ENCODE results near the gene BSN. TPM values are rescaled to one million over a fixed set of nuclear protein-coding genes. Genes with fewer than 3 reads are reported as not detected.

BSN gene
- total RNA-seq, 1 experiment from 2014 or later: 0.87 TPM

GRCh38 chr3:49717211-49717958 is 163.1 kb downstream of the BSN start:
- intact Hi-C loops (cut with micrococcal nuclease; ENCODE audit: unreplicated experiment): no loop called here
- ChIA-PET POLR2A (no interaction called here), CTCF (no interaction called here)
- Histone ChIP-seq H3K27ac (ENCODE audit: low read length) (no peak overlapping the region), H3K4me3 (ENCODE audit: low read depth in 2 of 2, low read length in 2 of 2) (no peak overlapping the region), H3K36me3 (ENCODE audit: control insufficient read depth, insufficient read depth, low read length) (no peaks in the 10 kb centered on the region), H3K4me1 (ENCODE audit: control insufficient read depth, insufficient read depth, low read length) (peaks cover 2% of the 10 kb centered on the region), H3K27me3 (ENCODE audit: control insufficient read depth, insufficient read depth, low read length) (no peaks in the 10 kb centered on the region), H3K9me3 (ENCODE audit: control insufficient read depth, insufficient read depth, low read depth, low read length) (no peaks in the 10 kb centered on the region)
- TF ChIP-seq POLR2AphosphoS5 (IDR thresholded peaks at IDR 0.05; ENCODE audit: low read depth, low read length) (no peak), SIN3A (IDR thresholded peaks at IDR 0.05; ENCODE audit: borderline replicate concordance, insufficient read depth, low read depth, low read length) (no peak), TCF7L2 (IDR thresholded peaks at IDR 0.05; ENCODE audit: low read depth, low read length) (no peak), CTCF (IDR thresholded peaks at IDR 0.05) (no peak)
- TF ChIP-seq, protein P1, sequence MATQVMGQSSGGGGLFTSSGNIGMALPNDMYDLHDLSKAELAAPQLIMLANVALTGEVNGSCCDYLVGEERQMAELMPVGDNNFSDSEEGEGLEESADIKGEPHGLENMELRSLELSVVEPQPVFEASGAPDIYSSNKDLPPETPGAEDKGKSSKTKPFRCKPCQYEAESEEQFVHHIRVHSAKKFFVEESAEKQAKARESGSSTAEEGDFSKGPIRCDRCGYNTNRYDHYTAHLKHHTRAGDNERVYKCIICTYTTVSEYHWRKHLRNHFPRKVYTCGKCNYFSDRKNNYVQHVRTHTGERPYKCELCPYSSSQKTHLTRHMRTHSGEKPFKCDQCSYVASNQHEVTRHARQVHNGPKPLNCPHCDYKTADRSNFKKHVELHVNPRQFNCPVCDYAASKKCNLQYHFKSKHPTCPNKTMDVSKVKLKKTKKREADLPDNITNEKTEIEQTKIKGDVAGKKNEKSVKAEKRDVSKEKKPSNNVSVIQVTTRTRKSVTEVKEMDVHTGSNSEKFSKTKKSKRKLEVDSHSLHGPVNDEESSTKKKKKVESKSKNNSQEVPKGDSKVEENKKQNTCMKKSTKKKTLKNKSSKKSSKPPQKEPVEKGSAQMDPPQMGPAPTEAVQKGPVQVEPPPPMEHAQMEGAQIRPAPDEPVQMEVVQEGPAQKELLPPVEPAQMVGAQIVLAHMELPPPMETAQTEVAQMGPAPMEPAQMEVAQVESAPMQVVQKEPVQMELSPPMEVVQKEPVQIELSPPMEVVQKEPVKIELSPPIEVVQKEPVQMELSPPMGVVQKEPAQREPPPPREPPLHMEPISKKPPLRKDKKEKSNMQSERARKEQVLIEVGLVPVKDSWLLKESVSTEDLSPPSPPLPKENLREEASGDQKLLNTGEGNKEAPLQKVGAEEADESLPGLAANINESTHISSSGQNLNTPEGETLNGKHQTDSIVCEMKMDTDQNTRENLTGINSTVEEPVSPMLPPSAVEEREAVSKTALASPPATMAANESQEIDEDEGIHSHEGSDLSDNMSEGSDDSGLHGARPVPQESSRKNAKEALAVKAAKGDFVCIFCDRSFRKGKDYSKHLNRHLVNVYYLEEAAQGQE (IDR thresholded peaks at IDR 0.05; ENCODE audit: insufficient read depth in 1 of 2, low read depth in 2 of 2, low read length in 1 of 2): no peak
- in situ Hi-C loops (cut with HindIII; ENCODE audit: low pct_unique_long_range_greater_than_20kb, low sequenced_read_pairs): no loop called here
- no peak for DNase-seq (ENCODE audit: low read depth, low spot score)
- BruUV-seq (replicated peaks): no TSS peak
- ATAC-seq: no peak

- intact Hi-C loops (cut with micrococcal nuclease; ENCODE audit: unreplicated experiment) (no loop called here), in situ Hi-C loops (cut with HindIII; ENCODE audit: low pct_unique_long_range_greater_than_20kb, low sequenced_read_pairs) (no loop called here)
- no peaks in the 10 kb centered on the region for H3K9me3 ChIP-seq (ENCODE audit: control insufficient read depth, insufficient read depth, low read depth, low read length)
- ATAC-seq (no peak), DNase-seq (ENCODE audit: low read depth, low spot score) (no peak)
- no peak overlapping the region for H3K4me3 ChIP-seq (ENCODE audit: low read depth in 2 of 2, low read length in 2 of 2)
- BruUV-seq (replicated peaks): no TSS peak
- H3K4me1 ChIP-seq (ENCODE audit: control insufficient read depth, insufficient read depth, low read length): peaks cover 9% of the 10 kb centered on the region
- no peak overlapping the region for H3K27ac ChIP-seq (ENCODE audit: low read length)
- no peaks in the 10 kb centered on the region; the same call in none of the 2 replicates for H3K36me3 ChIP-seq (ENCODE audit: control insufficient read depth, insufficient read depth, low read length)
- no peaks in the 10 kb centered on the region for H3K27me3 ChIP-seq (ENCODE audit: control insufficient read depth, insufficient read depth, low read length)
- no peak for TF ChIP-seq SIN3A (IDR thresholded peaks at IDR 0.05; ENCODE audit: borderline replicate concordance, insufficient read depth, low read depth, low read length)
- TF ChIP-seq CTCF (IDR thresholded peaks at IDR 0.05): no peak
- TF ChIP-seq, protein P1 (IDR thresholded peaks at IDR 0.05; ENCODE audit: insufficient read depth in 1 of 2, low read depth in 2 of 2, low read length in 1 of 2): no peak
- TF ChIP-seq TCF7L2 (IDR thresholded peaks at IDR 0.05; ENCODE audit: low read depth, low read length): no peak
- no peak for TF ChIP-seq POLR2AphosphoS5 (IDR thresholded peaks at IDR 0.05; ENCODE audit: low read depth, low read length)
- ChIA-PET POLR2A (no interaction called here), CTCF (no interaction called here)
Measured at GRCh38 chr3:49717959-49718857, 163.9 kb downstream of the BSN start.
